ENCODE measurements around the gene WDTC1. TPM values are rescaled to one million over a fixed set of nuclear protein-coding genes. Genes with fewer than 3 reads are reported as not detected.

The WDTC1 gene
- total and polyA plus RNA-seq, 4 donors, result 19.8 to 41.0 (median 30.2) TPM

- H3K4me3 ChIP-seq, result no peak overlapping the region
- no peak overlapping the region for H3K9ac ChIP-seq (ENCODE audit: insufficient read depth in 1 of 2, low read length in 2 of 2)
- H3K36me3 ChIP-seq (ENCODE audit: control insufficient read depth in 4 of 4, insufficient read depth in 4 of 4, low read length in 4 of 4), result no peaks in the 10 kb centered on the region
- no peak overlapping the region for H3K27ac ChIP-seq (ENCODE audit: low read depth in 1 of 2, low read length in 1 of 2)
- DNase-seq (no peak), ATAC-seq (ENCODE audit: insufficient read depth, low FRiP score) (no peak)
- 80 to 85% methylated on average over 3 of the region's 3 CpGs for WGBS, 2 donors
- no peaks in the 10 kb centered on the region for H3K27me3 ChIP-seq (ENCODE audit: control insufficient read depth in 3 of 3, insufficient read depth in 3 of 3, low read length in 2 of 3)
- no peak for TF ChIP-seq CTCF (IDR thresholded peaks at IDR 0.05; ENCODE audit: control extremely low read depth, extremely low read depth)
- H3K9me3 ChIP-seq (ENCODE audit: control insufficient read depth in 4 of 4, insufficient read depth in 3 of 4, low read length in 3 of 4), result no peaks in the 10 kb centered on the region
- no peaks in the 10 kb centered on the region for H3K4me1 ChIP-seq (ENCODE audit: control insufficient read depth in 5 of 5, insufficient read depth in 5 of 5, low read length in 5 of 5)
These were observed 8.8 kb upstream of the WDTC1 start for GRCh38 chr1:27225621-27226020.

GRCh38 chr1:27227765-27228164 is 6.7 kb upstream of the WDTC1 start:
- no peak overlapping the region for H3K4me3 ChIP-seq
- 69 to 75% methylated on average over 3 of the region's 3 CpGs for WGBS, 2 donors
- no peak overlapping the region for H3K27ac ChIP-seq (ENCODE audit: low read depth in 1 of 2, low read length in 1 of 2)
- H3K9me3 ChIP-seq (ENCODE audit: control insufficient read depth in 4 of 4, insufficient read depth in 3 of 4, low read length in 3 of 4), result no peaks in the 10 kb centered on the region
- H3K4me1 ChIP-seq (ENCODE audit: control insufficient read depth in 5 of 5, insufficient read depth in 5 of 5, low read length in 5 of 5), result no peaks in the 10 kb centered on the region
- H3K27me3 ChIP-seq (ENCODE audit: control insufficient read depth in 3 of 3, insufficient read depth in 3 of 3, low read length in 2 of 3), result no peaks in the 10 kb centered on the region
- H3K9ac ChIP-seq (ENCODE audit: insufficient read depth in 1 of 2, low read length in 2 of 2), result no peak overlapping the region
- ATAC-seq (ENCODE audit: insufficient read depth, low FRiP score), result no peak
- TF ChIP-seq CTCF (IDR thresholded peaks at IDR 0.05; ENCODE audit: control extremely low read depth, extremely low read depth), result no peak
- no peaks in the 10 kb centered on the region for H3K36me3 ChIP-seq (ENCODE audit: control insufficient read depth in 4 of 4, insufficient read depth in 4 of 4, low read length in 4 of 4)
- DNase-seq, result no peak

GRCh38 chr1:27233667-27234048 is 774 bp upstream of the WDTC1 start:
- peaks cover 1 to 19% (median 8%) of the 10 kb centered on the region in 5 donors for H3K4me1 ChIP-seq (ENCODE audit: control insufficient read depth in 5 of 5, insufficient read depth in 5 of 5, low read length in 5 of 5)
- peak overlapping the region in 1 of 2 donors; percentile 17 for H3K9ac ChIP-seq (ENCODE audit: insufficient read depth in 1 of 2, low read length in 2 of 2)
- DNase-seq (no peak), ATAC-seq (ENCODE audit: insufficient read depth, low FRiP score) (no peak)
- H3K27me3 ChIP-seq (ENCODE audit: control insufficient read depth in 3 of 3, insufficient read depth in 3 of 3, low read length in 2 of 3), result no peaks in the 10 kb centered on the region
- H3K36me3 ChIP-seq (ENCODE audit: control insufficient read depth in 4 of 4, insufficient read depth in 4 of 4, low read length in 4 of 4), result no peaks in the 10 kb centered on the region
- TF ChIP-seq CTCF (IDR thresholded peaks at IDR 0.05; ENCODE audit: control extremely low read depth, extremely low read depth), result no peak
- H3K27ac ChIP-seq (ENCODE audit: low read depth in 1 of 2, low read length in 1 of 2), result no peak overlapping the region
- no peaks in the 10 kb centered on the region for H3K9me3 ChIP-seq (ENCODE audit: control insufficient read depth in 4 of 4, insufficient read depth in 3 of 4, low read length in 3 of 4)
- no peak overlapping the region for H3K4me3 ChIP-seq
- WGBS, 2 donors, result 65 to 66% methylated on average over 9 of the region's 9 CpGs

GRCh38 chr1:27235827-27236226 is 1.4 kb downstream of the WDTC1 start:
- Histone ChIP-seq H3K4me3 (no peak overlapping the region), H3K27me3 (ENCODE audit: control insufficient read depth in 3 of 3, insufficient read depth in 3 of 3, low read length in 2 of 3) (no peaks in the 10 kb centered on the region), H3K36me3 (ENCODE audit: control insufficient read depth in 4 of 4, insufficient read depth in 4 of 4, low read length in 4 of 4) (no peaks in the 10 kb centered on the region), H3K9me3 (ENCODE audit: control insufficient read depth in 4 of 4, insufficient read depth in 3 of 4, low read length in 3 of 4) (no peaks in the 10 kb centered on the region), H3K9ac (ENCODE audit: insufficient read depth in 1 of 2, low read length in 2 of 2) (no peak overlapping the region), H3K27ac (ENCODE audit: low read depth in 1 of 2, low read length in 1 of 2) (peak overlapping the region in 1 of 2 donors; percentile 90), H3K4me1 (ENCODE audit: control insufficient read depth in 5 of 5, insufficient read depth in 5 of 5, low read length in 5 of 5) (peaks cover 1 to 19% (median 8%) of the 10 kb centered on the region in 5 donors)
- DNase-seq, result no peak
- ATAC-seq (ENCODE audit: insufficient read depth, low FRiP score), result no peak
- no peak for TF ChIP-seq CTCF (IDR thresholded peaks at IDR 0.05; ENCODE audit: control extremely low read depth, extremely low read depth)
- WGBS, 2 donors, result 27 to 28% methylated on average over 7 of the region's 7 CpGs

Data from lung (tissue), 12 donors.